HG02678 (cell line): Measurements from ENCODE around the gene HIRA.

Source experiments
- ATAC-seq: cut with Tn5 transposase; IDR thresholded peaks from one replicate; pipeline ENCODE4 v1.9.1; 2021; ENCODE audit warnings: mild to moderate bottlenecking, moderate library complexity; ENCODE audit not compliant: unreplicated experiment

HIRA gene

GRCh38 chr22:19290400-19291217 is 140.9 kb downstream of the HIRA start:
- ATAC-seq = no peak

DNA sequence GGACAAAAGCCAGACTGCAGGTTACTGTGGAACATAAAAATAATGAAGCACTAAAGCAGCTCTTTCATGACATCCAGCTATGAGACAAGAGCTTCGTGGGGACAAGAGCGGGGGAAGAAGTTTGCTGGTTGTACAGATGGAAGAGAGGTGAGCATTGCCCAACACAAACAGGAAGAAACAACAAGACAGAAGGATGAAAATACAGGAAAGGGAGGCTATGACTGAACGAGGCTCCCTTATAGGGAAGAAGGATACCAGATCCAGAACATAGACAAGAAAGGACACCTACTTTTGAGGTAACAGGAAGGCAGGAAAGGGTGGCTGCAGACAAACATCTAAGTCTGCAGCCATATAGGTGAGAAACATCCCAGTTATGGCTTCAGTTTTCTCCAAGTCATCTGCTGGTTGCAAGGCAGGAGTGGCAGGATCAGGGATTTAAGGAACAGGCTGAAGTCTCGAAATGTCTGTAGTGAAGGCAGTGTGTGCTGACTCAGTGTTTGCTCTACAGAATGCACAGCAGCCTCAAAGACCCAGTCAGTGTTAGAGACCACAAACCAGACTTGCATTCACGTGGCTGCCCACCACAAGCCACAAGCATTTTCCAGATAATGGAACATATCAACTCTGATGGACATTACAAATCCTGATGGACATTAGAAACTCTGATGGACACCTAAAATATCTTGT is 141.9 kb downstream of the HIRA start:
- ATAC-seq = no peak

- ATAC-seq = no peak
Measured at GRCh38 chr22:19287889-19288288, 143.6 kb downstream of the HIRA start.

DNA sequence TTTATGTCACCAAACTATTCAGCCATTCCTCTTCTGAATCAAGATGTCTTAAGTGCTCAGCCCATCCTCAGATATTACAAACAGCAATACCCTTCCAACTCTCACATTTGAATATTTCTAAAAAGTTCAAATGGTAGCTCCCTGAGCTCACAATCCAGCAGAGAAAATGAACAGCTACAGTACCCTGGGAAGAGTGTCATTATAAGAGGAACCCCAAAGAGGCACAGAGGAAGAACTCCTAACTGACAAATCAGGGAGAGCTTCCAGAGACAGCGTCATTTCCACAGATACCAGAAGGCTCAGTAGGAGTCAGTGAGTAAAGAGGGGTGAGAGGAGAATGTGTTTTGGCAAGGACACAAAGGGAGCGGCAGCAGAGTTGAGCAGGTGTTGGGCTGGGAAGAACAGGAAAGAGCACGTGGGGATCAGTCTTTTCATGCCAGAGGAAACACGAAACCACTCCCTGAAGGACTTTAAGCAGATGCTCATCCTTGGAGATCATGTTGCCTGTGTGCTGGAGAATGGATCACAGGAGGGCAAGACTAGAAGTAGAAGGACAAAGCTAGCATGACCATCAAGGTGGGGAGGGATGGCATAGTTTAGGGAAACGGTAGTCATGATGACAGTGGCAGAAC is 144.3 kb downstream of the HIRA start:
- ATAC-seq = no peak

GRCh38 chr22:19285831-19286230 is 145.7 kb downstream of the HIRA start:
- no peak for ATAC-seq
